H1 (cell line): Measurements from ENCODE around the gene LACTB. TPM values are rescaled to one million over a fixed set of nuclear protein-coding genes. Genes with fewer than 3 reads are reported as not detected.

Experiments used
- CTCF ChIA-PET: fragments of 300-600 bp; sonication (Branson Sonifier 250); formaldehyde crosslinking; loops from one replicate; lab custom pipeline; 2021; ENCODE audit not compliant: partially characterized antibody; lab: Charles Lee
- POLR2A ChIA-PET: fragments of 300-600 bp; sonication (Branson Sonifier 250); formaldehyde crosslinking; loops from one replicate; lab custom pipeline; 2021; ENCODE audit warnings: inconsistent platforms; ENCODE audit not compliant: partially characterized antibody; lab: Charles Lee
- DNase-seq, 2 experiments: peaks; one replicate each; pipeline versions ENCODE4 v3.0.0 to v3.0.0-alpha.2; 2010 to 2022; ENCODE audit warnings: low spot score in 2 of 2, low read depth in 1 of 2, mixed read lengths in 1 of 2
- FAIRE-seq: peaks from 2 replicates; lab custom pipeline; 2011; peaks lifted over from hg19 to GRCh38; lab: Jason Lieb, UNC
- H2AFZ ChIP-seq: 2 replicates; pipeline ENCODE4 v1.8.1; 2012; ENCODE audit warnings: low read length, inconsistent platforms
- H2AK5ac ChIP-seq: 2 replicates; pipeline ENCODE4 v1.6.1; 2013; ENCODE audit warnings: low read depth, low read length
- H2BK120ac ChIP-seq: replicated peaks from 2 replicates; pipeline ENCODE3; 2013; ENCODE audit warnings: low read depth, low read length, inconsistent platforms
- H2BK12ac ChIP-seq: 2 replicates; pipeline ENCODE4 v1.6.1; 2013; ENCODE audit warnings: low read depth, low read length
- H2BK15ac ChIP-seq: 2 replicates; pipeline ENCODE4 v1.6.1; 2013; ENCODE audit warnings: low read length
- H2BK20ac ChIP-seq: 2 replicates; pipeline ENCODE4 v1.6.1; 2013; ENCODE audit warnings: low read length
- H2BK5ac ChIP-seq: 2 replicates; pipeline ENCODE4 v1.6.1; 2013; ENCODE audit warnings: low read depth, low read length
- H3K14ac ChIP-seq: 2 replicates; pipeline ENCODE4 v1.6.1; 2013; ENCODE audit warnings: inconsistent platforms; ENCODE audit not compliant: insufficient read length
- H3K18ac ChIP-seq: 2 replicates; pipeline ENCODE4 v1.6.1; 2013; ENCODE audit warnings: low read length; ENCODE audit errors: extremely low read depth
- H3K23ac ChIP-seq: 2 replicates; pipeline ENCODE4 v1.6.1; 2013; ENCODE audit warnings: inconsistent platforms; ENCODE audit not compliant: insufficient read length
- H3K23me2 ChIP-seq: 2 replicates; pipeline ENCODE4 v1.6.1; 2013; ENCODE audit warnings: low read depth, low read length
- H3K27ac ChIP-seq: 2 replicates; pipeline ENCODE4 v1.6.1; 2011; ENCODE audit warnings: low read depth, low read length, inconsistent platforms
- H3K27me3 ChIP-seq, 4 experiments: replicated peaks in 1 of 4; 1 replicate in 1 of 4; 2 replicates in 3 of 4; pipeline versions ENCODE4 v1.6.1 to v1.8.1; 2011 to 2013; ENCODE audit warnings: low read length in 3 of 4, mild to moderate bottlenecking in 3 of 4, inconsistent platforms in 2 of 4, mixed read lengths in 2 of 4, moderate library complexity in 1 of 4; ENCODE audit not compliant: control insufficient read depth in 3 of 4, insufficient read depth in 3 of 4; ENCODE audit errors: extremely low read depth in 1 of 4
- H3K36me3 ChIP-seq, 4 experiments: 2 replicates each; pipeline versions ENCODE4 v1.6.1 to v1.8.1; 2011 to 2013; ENCODE audit warnings: mild to moderate bottlenecking in 4 of 4, low read length in 3 of 4, moderate library complexity in 2 of 4, control low read depth in 1 of 4, inconsistent platforms in 1 of 4; ENCODE audit not compliant: insufficient read depth in 4 of 4, control insufficient read depth in 2 of 4
- H3K4ac ChIP-seq: replicated peaks from 2 replicates; pipeline ENCODE3; 2013; ENCODE audit warnings: low read length, low read depth, mixed read lengths, inconsistent platforms; ENCODE audit not compliant: insufficient read length
- H3K4me1 ChIP-seq, 4 experiments: replicated peaks in 1 of 4; 1 replicate in 1 of 4; 2 replicates in 3 of 4; pipeline versions ENCODE4 v1.6.1 to v1.8.1; 2011 to 2013; ENCODE audit warnings: low read length in 3 of 4, inconsistent platforms in 2 of 4, mixed read lengths in 1 of 4; ENCODE audit not compliant: insufficient read depth in 4 of 4, control insufficient read depth in 3 of 4
- H3K4me2 ChIP-seq, 2 experiments: 2 replicates each; pipeline versions ENCODE4 v1.6.1 to v1.8.1; 2011 to 2013; ENCODE audit warnings: low read depth in 2 of 2, low read length in 2 of 2, control low read depth in 1 of 2, inconsistent platforms in 1 of 2, mild to moderate bottlenecking in 1 of 2; ENCODE audit not compliant: insufficient read depth in 1 of 2
- H3K4me3 ChIP-seq, 4 experiments: fragments of 200-600, 300-600 bp in 1 of 4; sonication (generic), shearing (Covaris generic), sonication (Bioruptor Twin) in 1 of 4; 2 replicates each; pipeline versions ENCODE4 v1.5.1 to v1.8.1; 2011 to 2016; ENCODE audit warnings: low read length in 4 of 4, low read depth in 3 of 4, control low read depth in 2 of 4, inconsistent platforms in 2 of 4, mild to moderate bottlenecking in 2 of 4, mixed read lengths in 1 of 4, moderate library complexity in 1 of 4; ENCODE audit not compliant: insufficient read depth in 2 of 4; ENCODE audit errors: extremely low read depth in 1 of 4
- H3K56ac ChIP-seq: replicated peaks from 2 replicates; pipeline ENCODE3; 2013; ENCODE audit warnings: low read depth, mild to moderate bottlenecking, mixed read lengths, low read length, inconsistent platforms; ENCODE audit not compliant: insufficient read length
- H3K79me1 ChIP-seq: 2 replicates; pipeline ENCODE4 v1.6.1; 2013; ENCODE audit warnings: low read depth, low read length, control low read depth
- H3K79me2 ChIP-seq, 2 experiments: 2 replicates each; pipeline versions ENCODE4 v1.6.1 to v1.8.1; 2012 to 2013; ENCODE audit warnings: low read length in 2 of 2, mild to moderate bottlenecking in 2 of 2, inconsistent platforms in 1 of 2; ENCODE audit not compliant: insufficient read depth in 2 of 2, control insufficient read depth in 1 of 2
- H3K9ac ChIP-seq, 4 experiments: replicated peaks in 1 of 4; 1 replicate in 1 of 4; 2 replicates in 3 of 4; pipeline versions ENCODE4 v1.6.1 to v1.8.1; 2011 to 2013; ENCODE audit warnings: low read depth in 3 of 4, low read length in 3 of 4, control low read depth in 2 of 4, mild to moderate bottlenecking in 2 of 4, moderate library complexity in 2 of 4, inconsistent platforms in 1 of 4; ENCODE audit errors: extremely low read depth in 1 of 4
- H3K9me3 ChIP-seq, 2 experiments: 2 replicates each; pipeline versions ENCODE4 v1.6.1 to v1.8.1; 2012 to 2013; ENCODE audit warnings: mild to moderate bottlenecking in 2 of 2, moderate library complexity in 2 of 2, control low read depth in 1 of 2, inconsistent platforms in 1 of 2, low read depth in 1 of 2, low read length in 1 of 2, mixed read lengths in 1 of 2; ENCODE audit not compliant: insufficient read depth in 2 of 2
- H4K20me1 ChIP-seq, 2 experiments: replicated peaks in 1 of 2; 2 replicates each; pipeline versions ENCODE3 to v1.8.1; 2011 to 2013; ENCODE audit warnings: inconsistent platforms in 2 of 2, low read length in 2 of 2, mild to moderate bottlenecking in 1 of 2; ENCODE audit not compliant: insufficient read depth in 2 of 2, control insufficient read depth in 1 of 2
- H4K5ac ChIP-seq: 2 replicates; pipeline ENCODE4 v1.6.1; 2013; ENCODE audit warnings: low read length, low read depth, mixed read lengths, inconsistent platforms; ENCODE audit not compliant: insufficient read length
- H4K8ac ChIP-seq: 2 replicates; pipeline ENCODE4 v1.8.0; 2013; ENCODE audit warnings: mild to moderate bottlenecking, moderate library complexity, low read length, inconsistent platforms; ENCODE audit not compliant: insufficient read depth; ENCODE audit errors: extremely low read depth
- H4K91ac ChIP-seq: replicated peaks from 2 replicates; pipeline ENCODE3; 2013; ENCODE audit warnings: low read length, mixed read lengths, inconsistent platforms; ENCODE audit not compliant: insufficient read length
- BCL11A ChIP-seq, 2 experiments: IDR thresholded peaks; one replicate each; pipeline ENCODE4 v1.6.1; 2011; ENCODE audit warnings: low read depth in 2 of 2, low read length in 2 of 2, mild to moderate bottlenecking in 2 of 2
- CBX5 ChIP-seq: fragments of 300-800, 300-1000 bp; sonication (generic); IDR thresholded peaks from 2 replicates; pipeline ENCODE4 v1.7.1; 2016; ENCODE audit warnings: antibody characterized with exemption, low read length, low read depth
- GABPA ChIP-seq: IDR thresholded peaks from 2 replicates; pipeline ENCODE4 v1.6.1; 2011; ENCODE audit warnings: mild to moderate bottlenecking, low read length, moderate library complexity, borderline replicate concordance; ENCODE audit not compliant: insufficient read depth
- JUN ChIP-seq: IDR thresholded peaks from 2 replicates; pipeline ENCODE4 v1.6.1; 2011; ENCODE audit warnings: low read depth, mild to moderate bottlenecking, improper control_type of control experiment, low read length
- KDM4A ChIP-seq: IDR thresholded peaks from one replicate; pipeline ENCODE4 v1.7.1; 2012; ENCODE audit warnings: low read depth, mild to moderate bottlenecking, moderate library complexity, low read length, inconsistent platforms; ENCODE audit not compliant: severe bottlenecking
- MAFK ChIP-seq: IDR thresholded peaks from 2 replicates; pipeline ENCODE4 v1.6.1; 2012; ENCODE audit warnings: low read depth, mild to moderate bottlenecking, improper control_type of control experiment, low read length
- POLR2A ChIP-seq, 2 experiments: IDR thresholded peaks; 1 replicate in 1 of 2; 2 replicates in 1 of 2; pipeline ENCODE4 v1.6.1; 2011; ENCODE audit warnings: low read depth in 2 of 2, low read length in 2 of 2, mild to moderate bottlenecking in 2 of 2; ENCODE audit errors: control extremely low read depth in 1 of 2
- RNF2 ChIP-seq: fragments of 200-900, 300-1000 bp; sonication (generic); IDR thresholded peaks from 2 replicates; pipeline ENCODE4 v1.7.1; 2016; ENCODE audit warnings: borderline replicate concordance, low read depth, mild to moderate bottlenecking, antibody characterized with exemption, low read length; ENCODE audit not compliant: poor library complexity, severe bottlenecking; ENCODE audit errors: missing control alignments
- SIRT6 ChIP-seq: IDR thresholded peaks from one replicate; pipeline ENCODE4 v1.7.1; 2012; ENCODE audit warnings: low read length, inconsistent platforms
- SIX5 ChIP-seq: IDR thresholded peaks from 2 replicates; pipeline ENCODE4 v1.6.1; 2011; ENCODE audit warnings: mild to moderate bottlenecking, low read depth, low read length
- TAF7 ChIP-seq: optimal IDR thresholded peaks from 2 replicates; pipeline ENCODE3; 2011; ENCODE audit warnings: low read depth, mild to moderate bottlenecking, inconsistent platforms, low read length, moderate library complexity, borderline replicate concordance
- TBP ChIP-seq: IDR thresholded peaks from 2 replicates; pipeline ENCODE4 v1.6.1; 2011; ENCODE audit warnings: low read depth, low read length, improper control_type of control experiment
- WGBS, 2 experiments: shearing (Covaris generic) in 1 of 2; methylation state at CpG; one replicate each; pipeline versions ENCODE4 v1.1.6 to v1.1.7; 2013 to 2015; ENCODE audit warnings: low lambda C conversion rate in 2 of 2, mixed read lengths in 2 of 2, inconsistent platforms in 1 of 2, low coverage in 1 of 2, missing lambda C conversion rate in 1 of 2; ENCODE audit not compliant: insufficient replicate concordance in 2 of 2, insufficient coverage in 1 of 2, insufficient read length in 1 of 2; ENCODE audit errors: extremely low coverage in 1 of 2, missing lambda C conversion rate in 1 of 2; 5-methylcytosine and 5-hydroxymethylcytosine counted together
- polyA plus RNA-seq, 7 experiments: library from polyadenylated mRNA; depleted of rRNA in 3 of 7; stranded (reverse) in 5 of 7; unstranded in 2 of 7; fragments of >200 nt in 5 of 7; fragments of 200-250 nt in 2 of 7; gene quantifications; 1 replicate in 5 of 7; 2 replicates in 1 of 7; 4 replicates in 1 of 7; pipeline versions ENCODE4 v1.2.1 to v1.2.3, GENCODE V29; 2011 to 2013; ENCODE audit warnings: missing spikeins in 2 of 7, mixed read lengths in 2 of 7
- total RNA-seq: library from RNA; stranded (reverse); fragmentation: NEBNext Ultra II Directional; extraction: Animal tissue kit (Norgen Biotek cat#: 25700); gene quantifications from 2 replicates; pipeline ENCODE4 v1.2.1, GENCODE V29; 2021

Gene LACTB
- total and polyA plus RNA-seq, 2 of the 8 experiments (the other 6 are each of a cell fraction or from before 2014, with no cell fraction given): 5.8 to 14.9 TPM

GRCh38 chr15:63107895-63108546, 13.6 kb upstream of the LACTB start:
- Histone ChIP-seq H2BK15ac (no peak overlapping the region), H2BK120ac (no peak overlapping the region), H3K14ac (no peak overlapping the region), H4K20me1 (no peaks in the 10 kb centered on the region), H3K23me2 (no peaks in the 10 kb centered on the region), H3K9ac (no peak overlapping the region), H3K27ac (no peak overlapping the region), H3K23ac (no peak overlapping the region), H3K27me3 (no peaks in the 10 kb centered on the region), H3K9me3 (0 out of 4 replicates have a peak, but pooled peaks cover 0 to 2% of the 10 kb centered on the region in 2 experiments), H3K4me2 (no peak overlapping the region), H3K4ac (no peak overlapping the region), H2BK12ac (no peak overlapping the region), H2AK5ac (no peak overlapping the region), H3K56ac (no peak overlapping the region), H3K79me2 (no peaks in the 10 kb centered on the region), H3K4me1 (no peaks in the 10 kb centered on the region), H3K4me3 (no peak overlapping the region), H2BK20ac (no peak overlapping the region), H4K5ac (no peak overlapping the region), H3K36me3 (no peaks in the 10 kb centered on the region), H2BK5ac (no peak overlapping the region), H2AFZ (no peak overlapping the region), H3K79me1 (no peaks in the 10 kb centered on the region), H4K91ac (no peak overlapping the region), H3K18ac (no peak overlapping the region), H4K8ac (no peak overlapping the region)
- ChIA-PET CTCF (interaction anchor here (0.7 kb wide), 1 partner anchor 34 kb away, joined by 4 read pairs; no protein-coding TSS in a partner anchor), POLR2A (interaction anchor here (1.8 to 1.9 kb wide), 2 partner anchors 26 to 60 kb away, joined by 3 to 4 read pairs; no protein-coding TSS in a partner anchor)
- FAIRE-seq: no peak
- peak in 1 of 2 experiments; percentile 11 for DNase-seq
- 91% methylated on average over 9 of the region's 9 CpGs; no CpG with 5 or more reads in 1 of the 2 experiments for WGBS, 2 experiments
- TF ChIP-seq RNF2 (no peak), POLR2A (IDR thresholded peaks at IDR 0.05; ENCODE audit: control extremely low read depth in 1 of 2, low read depth in 2 of 2, low read length in 2 of 2) (no peak), CBX5 (no peak), GABPA (no peak), BCL11A (IDR thresholded peaks at IDR 0.05; ENCODE audit: low read depth in 2 of 2, low read length in 2 of 2) (no peak), KDM4A (no peak), MAFK (no peak), SIRT6 (no peak), TAF7 (no peak), SIX5 (no peak), JUN (no peak), TBP (no peak)
